ENCODE measurements around the gene ITGA2. TPM values are rescaled to one million over a fixed set of nuclear protein-coding genes. Genes with fewer than 3 reads are reported as not detected.

The ITGA2 gene
- total RNA-seq, 1 experiment from 2014 or later = 0.95 TPM

DNA sequence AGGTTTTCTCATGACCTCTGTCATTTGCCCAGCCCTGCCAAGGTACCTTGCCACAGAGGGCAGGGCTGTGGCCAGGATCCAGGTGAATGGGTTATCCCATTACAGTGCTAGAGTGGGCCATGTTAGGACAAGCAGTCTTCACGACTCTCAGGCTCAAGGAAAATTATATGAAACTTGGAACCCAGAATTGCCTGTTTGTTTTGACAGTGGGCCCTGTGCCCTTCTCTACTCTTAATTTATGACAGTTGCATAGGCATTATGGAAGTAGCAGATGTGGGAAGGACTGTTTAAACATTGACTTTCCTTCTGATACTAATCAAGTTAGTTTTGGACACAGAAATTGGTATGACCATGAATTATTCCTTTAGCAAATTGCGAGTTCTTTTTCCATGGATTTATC lies 41.7 kb downstream of the ITGA2 start:
- no peak for DNase-seq
- H3K36me3 ChIP-seq = no peaks in the 10 kb centered on the region
- H3K4me3 ChIP-seq = no peak overlapping the region
- no peaks in the 10 kb centered on the region for H3K27me3 ChIP-seq
- no peaks in the 10 kb centered on the region for H3K9me3 ChIP-seq

DNA sequence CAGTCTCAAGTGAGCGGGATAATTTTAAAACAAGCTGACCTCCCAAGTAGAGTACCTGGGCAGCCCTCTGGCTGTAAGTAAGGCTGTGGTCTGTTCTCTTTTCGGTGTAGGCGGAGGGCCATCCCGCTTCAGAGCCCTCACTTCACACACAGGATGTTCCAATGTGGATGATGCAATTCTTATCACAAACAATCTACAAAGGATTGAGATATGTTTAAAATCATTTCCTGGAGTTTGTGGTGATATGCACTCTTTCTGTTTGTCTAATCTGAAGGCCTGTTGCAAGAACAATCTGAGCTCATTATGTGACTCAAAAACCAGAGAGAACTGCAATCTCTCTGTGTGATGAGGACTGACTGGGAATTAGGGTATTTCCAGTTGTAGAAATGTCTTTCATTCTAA lies 42.5 kb downstream of the ITGA2 start:
- no peaks in the 10 kb centered on the region for H3K36me3 ChIP-seq
- no peaks in the 10 kb centered on the region for H3K27me3 ChIP-seq
- H3K9me3 ChIP-seq = no peaks in the 10 kb centered on the region
- no peak for DNase-seq
- H3K4me3 ChIP-seq = no peak overlapping the region

DNA sequence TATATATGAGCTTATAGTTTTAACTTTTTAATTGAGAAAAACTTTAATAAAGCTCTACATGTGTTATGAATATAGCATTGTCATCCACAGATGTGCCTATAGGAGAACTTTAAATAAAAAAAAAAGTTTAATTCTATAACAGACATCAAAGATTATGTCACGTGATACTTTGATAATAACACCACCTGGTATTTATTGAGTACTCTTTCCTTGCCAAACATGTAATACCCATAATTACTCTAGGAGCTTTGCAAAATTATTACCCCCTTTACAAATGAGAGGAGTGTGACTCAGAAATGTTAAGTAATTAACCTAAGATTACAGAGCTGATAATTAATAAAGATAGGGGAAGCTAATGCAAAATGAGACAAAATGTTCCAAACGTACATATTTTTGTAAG lies 43.0 kb downstream of the ITGA2 start:
- Histone ChIP-seq H3K27me3 (no peaks in the 10 kb centered on the region), H3K9me3 (no peaks in the 10 kb centered on the region), H3K36me3 (no peaks in the 10 kb centered on the region), H3K4me3 (no peak overlapping the region)
- no peak for DNase-seq

DNA sequence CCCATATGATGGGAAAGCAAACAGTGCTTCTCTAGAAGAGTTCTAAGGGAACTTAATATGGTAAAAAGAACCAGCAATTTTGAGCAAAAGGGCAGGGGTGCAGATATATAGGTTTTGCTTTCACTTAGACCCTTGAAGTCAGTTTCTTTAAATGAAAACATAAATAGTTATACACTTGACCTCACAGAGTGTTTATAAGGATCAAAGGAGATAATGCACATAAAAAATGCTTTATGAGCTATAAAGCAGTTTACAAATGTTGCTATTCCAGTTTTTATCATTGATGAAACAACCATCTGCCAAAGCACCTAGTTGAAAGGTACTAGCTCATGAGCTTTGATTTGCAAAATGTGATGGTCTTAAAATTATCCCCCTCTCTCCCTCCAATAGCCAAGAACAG lies 45.7 kb downstream of the ITGA2 start:
- Histone ChIP-seq H3K27me3 (no peaks in the 10 kb centered on the region), H3K9me3 (no peaks in the 10 kb centered on the region), H3K4me3 (no peak overlapping the region), H3K36me3 (no peaks in the 10 kb centered on the region)
- DNase-seq = no peak

DNA sequence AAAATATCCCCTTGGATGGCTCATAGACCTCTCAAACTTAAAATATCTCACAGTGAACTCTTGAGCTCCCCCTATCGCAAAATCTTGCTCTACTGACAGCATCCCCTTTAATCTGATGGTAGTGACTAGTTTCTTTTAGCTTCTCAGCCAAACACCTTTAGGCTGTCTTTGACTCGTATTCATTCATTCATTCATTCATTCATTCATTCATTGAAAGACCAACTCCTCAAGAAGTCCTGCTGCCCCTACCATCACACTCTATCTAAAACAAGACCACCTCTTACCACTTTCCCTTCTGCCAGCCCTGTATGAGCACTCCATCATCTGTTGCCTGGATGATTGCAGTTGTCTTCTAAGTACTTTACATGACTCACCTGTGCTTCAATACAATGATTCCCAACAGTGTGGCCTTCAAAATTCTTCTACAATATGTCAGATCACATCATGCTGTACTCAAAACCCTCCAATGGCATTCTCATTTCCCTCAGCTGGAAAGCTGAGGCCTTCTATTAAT lies 46.8 kb downstream of the ITGA2 start:
- Histone ChIP-seq H3K9me3 (no peaks in the 10 kb centered on the region), H3K4me3 (no peak overlapping the region), H3K36me3 (no peaks in the 10 kb centered on the region), H3K27me3 (no peaks in the 10 kb centered on the region)
- no peak for DNase-seq

DNA sequence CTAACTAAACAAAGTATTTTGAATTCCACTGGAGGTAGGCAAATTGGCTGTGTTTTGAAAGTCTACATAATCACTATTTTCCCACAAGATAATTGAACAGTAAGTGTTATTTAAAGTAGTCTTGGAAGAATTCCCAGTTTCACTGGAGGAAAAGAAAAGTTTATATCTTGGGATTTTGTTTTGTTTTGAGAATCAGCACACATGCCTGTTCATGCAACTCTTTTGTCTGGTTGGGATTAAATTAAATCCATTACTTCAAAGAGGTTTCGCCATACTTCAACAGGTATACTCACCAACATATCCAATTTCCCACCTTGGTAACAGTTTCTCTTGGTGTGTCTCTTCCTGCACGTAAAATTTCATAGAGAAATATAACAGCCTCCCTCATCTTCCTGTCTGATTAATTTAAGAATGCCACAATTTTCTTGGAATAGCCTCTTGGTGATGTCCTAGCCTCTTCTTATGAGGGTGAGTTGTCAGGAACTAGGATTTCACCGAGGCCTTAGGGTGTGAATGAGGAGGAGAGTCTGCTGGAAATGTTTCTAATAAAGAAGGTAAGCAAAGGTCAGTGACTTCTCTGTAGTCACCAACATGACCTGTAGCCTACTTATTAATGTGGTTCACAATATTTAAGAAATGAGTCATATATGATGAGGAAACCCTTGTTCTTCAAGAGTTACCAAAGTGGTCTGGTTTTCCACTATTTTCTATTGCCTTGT lies 48.1 kb downstream of the ITGA2 start:
- no peak overlapping the region for H3K4me3 ChIP-seq
- no peak for DNase-seq

DNA sequence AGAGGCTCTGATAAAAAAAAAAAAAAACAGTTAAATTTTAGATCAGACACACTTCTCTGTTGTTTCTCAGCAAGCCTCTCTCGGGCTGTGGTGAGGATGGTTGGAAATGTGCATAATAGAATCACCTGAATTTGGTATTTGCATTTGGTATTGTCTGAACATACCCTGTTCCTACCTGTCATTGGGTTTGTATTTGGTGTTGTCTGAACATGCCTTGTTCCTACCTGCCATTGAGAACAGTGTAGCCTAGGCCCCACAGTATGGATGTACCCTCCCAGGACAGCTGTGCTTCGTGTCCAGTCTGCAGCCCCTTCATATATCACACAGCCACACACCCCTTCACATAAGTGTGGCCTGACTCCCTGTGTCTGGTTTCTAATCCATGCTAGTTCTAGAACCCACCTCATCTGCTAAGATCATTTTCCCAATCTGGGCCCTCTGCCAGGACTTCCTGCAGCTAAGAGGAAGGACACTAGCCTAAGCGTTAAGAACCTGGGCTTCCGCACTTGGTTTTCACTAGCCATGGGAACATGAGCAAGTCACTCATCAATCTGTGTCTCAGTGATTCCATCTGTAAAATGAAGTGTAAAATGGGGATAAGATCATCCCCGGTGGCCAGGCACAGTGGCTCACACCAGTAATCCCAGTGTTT lies 49.2 kb downstream of the ITGA2 start:
- Histone ChIP-seq H3K9me3 (no peaks in the 10 kb centered on the region), H3K36me3 (no peaks in the 10 kb centered on the region), H3K27me3 (no peaks in the 10 kb centered on the region), H3K4me3 (no peak overlapping the region)
- DNase-seq = no peak

More for the DNA sequence above, 48.1 kb downstream of the ITGA2 start:
- no peaks in the 10 kb centered on the region for H3K36me3 ChIP-seq
- no peaks in the 10 kb centered on the region for H3K27me3 ChIP-seq
- no peaks in the 10 kb centered on the region for H3K9me3 ChIP-seq

DNA sequence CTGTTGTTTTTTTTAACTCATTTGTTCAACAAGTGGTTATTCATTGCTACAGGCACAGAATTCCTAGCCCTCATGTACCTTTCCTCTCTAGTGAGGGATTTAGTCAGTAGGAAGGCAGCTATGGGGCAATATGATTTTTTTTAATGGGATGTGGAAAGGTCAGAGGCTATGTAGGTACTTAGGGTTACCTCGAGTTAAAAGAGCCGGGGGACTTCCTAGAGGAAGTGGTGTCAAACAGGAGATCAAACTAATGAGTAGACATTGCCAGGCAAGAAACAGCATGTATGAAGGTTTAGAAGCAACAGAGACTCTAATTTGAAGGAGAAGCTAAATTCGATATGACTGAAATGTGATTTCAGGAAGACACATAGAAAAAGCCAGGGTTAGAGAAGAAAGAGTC lies 50.7 kb downstream of the ITGA2 start:
- H3K27me3 ChIP-seq = no peaks in the 10 kb centered on the region
- no peak overlapping the region for H3K4me3 ChIP-seq
- H3K9me3 ChIP-seq = no peaks in the 10 kb centered on the region
- no peak for DNase-seq
- H3K36me3 ChIP-seq = no peaks in the 10 kb centered on the region

DNA sequence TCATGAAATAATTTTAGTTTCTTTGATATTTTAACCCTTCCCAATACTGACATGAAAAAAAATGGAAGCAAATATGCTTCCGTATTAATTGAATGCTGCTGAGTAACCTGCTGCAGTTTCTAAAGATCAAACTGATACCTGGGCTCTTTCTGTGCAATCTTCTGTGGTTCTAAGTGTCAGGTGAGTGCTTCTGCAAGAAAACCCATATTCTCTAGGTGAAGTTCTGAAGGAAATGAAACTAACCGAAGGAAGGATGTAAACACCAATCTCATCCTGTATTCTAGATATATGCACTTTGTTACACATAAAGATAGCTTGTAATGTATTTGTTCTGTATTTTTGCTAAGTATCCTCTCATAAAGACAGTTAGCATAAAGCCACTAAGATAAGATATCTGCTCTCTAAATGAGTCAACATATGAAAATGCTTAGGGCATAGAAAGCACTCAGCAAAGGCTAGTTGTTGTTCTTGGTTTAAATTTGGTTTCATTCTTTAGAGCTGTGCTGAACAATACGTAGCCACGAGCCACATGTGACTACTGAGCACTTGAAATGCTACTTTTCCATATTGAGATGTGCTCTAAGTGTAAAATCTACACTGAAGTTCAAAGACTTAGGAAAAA lies 52.0 kb downstream of the ITGA2 start:
- Histone ChIP-seq H3K9me3 (no peaks in the 10 kb centered on the region), H3K4me3 (peak overlapping the region; percentile 31), H3K36me3 (no peaks in the 10 kb centered on the region), H3K27me3 (no peaks in the 10 kb centered on the region)
- no peak for DNase-seq

DNA sequence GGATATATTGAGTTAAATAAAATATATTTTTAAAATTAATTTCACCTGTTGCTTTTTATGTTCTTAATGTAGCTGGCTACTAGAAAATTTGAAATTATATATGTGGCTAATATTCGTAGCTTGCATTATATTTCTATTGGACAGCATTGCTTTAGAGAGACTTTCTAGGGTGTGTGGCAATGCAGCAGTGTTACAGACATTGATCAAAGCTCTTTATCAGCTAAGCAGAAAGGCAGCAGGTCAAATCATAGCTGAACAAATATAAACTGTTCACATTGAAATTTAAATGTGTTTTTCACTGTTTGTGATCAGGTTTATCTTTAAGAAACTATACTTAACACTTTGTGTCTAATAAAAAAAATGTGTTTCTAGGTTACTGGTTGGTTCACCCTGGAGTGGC lies 52.6 kb downstream of the ITGA2 start:
- Histone ChIP-seq H3K36me3 (no peaks in the 10 kb centered on the region), H3K9me3 (no peaks in the 10 kb centered on the region), H3K4me3 (no peak overlapping the region), H3K27me3 (no peaks in the 10 kb centered on the region)
- DNase-seq = no peak

DNA sequence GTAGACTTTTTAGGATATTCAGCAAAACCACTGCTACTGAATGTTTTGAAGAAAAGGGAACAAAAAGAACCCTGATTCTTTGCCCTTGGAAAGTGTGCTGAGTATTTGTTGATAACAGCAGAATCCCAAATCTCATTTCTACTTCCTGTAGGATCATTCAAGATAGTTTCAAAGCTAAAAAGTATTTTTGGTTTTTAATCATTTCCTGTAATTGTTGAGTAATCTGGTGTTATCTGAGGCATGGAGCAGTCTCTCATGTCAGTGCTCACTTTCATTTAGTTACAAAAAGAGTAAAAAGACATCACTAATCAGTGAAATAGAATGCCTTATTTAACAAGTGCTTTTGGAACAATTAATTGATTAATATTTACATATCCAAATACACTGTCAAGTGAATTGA lies 56.1 kb downstream of the ITGA2 start:
- Histone ChIP-seq H3K9me3 (no peaks in the 10 kb centered on the region), H3K36me3 (no peaks in the 10 kb centered on the region), H3K4me3 (no peak overlapping the region), H3K27me3 (no peaks in the 10 kb centered on the region)
- DNase-seq = no peak

DNA sequence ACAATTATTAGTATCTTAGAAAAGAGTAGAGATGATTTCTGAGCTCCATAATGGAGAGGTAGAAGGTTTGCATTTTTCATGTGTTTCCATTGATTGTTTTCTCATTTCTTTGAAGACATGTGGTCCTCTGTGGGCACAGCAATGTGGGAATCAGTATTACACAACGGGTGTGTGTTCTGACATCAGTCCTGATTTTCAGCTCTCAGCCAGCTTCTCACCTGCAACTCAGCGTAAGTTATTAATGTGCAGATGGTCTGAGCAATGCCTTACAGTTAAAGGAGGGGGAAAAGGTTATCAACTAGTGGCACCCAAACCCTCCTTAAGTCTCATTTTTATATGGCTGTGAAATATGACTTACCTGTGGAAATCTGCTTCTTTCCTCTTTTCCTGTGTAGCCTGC lies 59.1 kb downstream of the ITGA2 start:
- H3K9me3 ChIP-seq = no peaks in the 10 kb centered on the region
- no peak overlapping the region for H3K4me3 ChIP-seq
- no peaks in the 10 kb centered on the region for H3K36me3 ChIP-seq
- H3K27me3 ChIP-seq = no peaks in the 10 kb centered on the region
- no peak for DNase-seq

DNA sequence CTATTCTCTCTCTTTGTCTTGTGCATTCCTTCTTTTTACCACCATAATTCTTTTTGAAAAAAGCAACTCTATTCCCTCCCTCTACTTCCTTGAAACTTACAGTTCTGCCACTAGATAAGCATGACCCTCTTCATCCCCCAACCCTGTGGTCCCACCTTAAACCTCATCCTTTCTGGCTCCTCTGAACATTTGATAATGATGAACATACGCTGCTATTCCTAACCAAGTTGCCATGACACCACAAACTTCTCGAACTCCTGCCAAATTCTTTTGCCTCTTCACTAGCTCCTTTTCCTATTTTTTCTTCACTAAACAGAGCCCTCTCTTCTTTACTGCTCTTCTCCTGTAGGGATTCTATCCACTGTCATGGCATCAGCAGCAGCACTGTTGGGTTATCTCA lies 63.3 kb downstream of the ITGA2 start:
- DNase-seq = no peak
- Histone ChIP-seq H3K36me3 (no peaks in the 10 kb centered on the region), H3K9me3 (no peaks in the 10 kb centered on the region), H3K4me3 (no peak overlapping the region), H3K27me3 (no peaks in the 10 kb centered on the region)

DNA sequence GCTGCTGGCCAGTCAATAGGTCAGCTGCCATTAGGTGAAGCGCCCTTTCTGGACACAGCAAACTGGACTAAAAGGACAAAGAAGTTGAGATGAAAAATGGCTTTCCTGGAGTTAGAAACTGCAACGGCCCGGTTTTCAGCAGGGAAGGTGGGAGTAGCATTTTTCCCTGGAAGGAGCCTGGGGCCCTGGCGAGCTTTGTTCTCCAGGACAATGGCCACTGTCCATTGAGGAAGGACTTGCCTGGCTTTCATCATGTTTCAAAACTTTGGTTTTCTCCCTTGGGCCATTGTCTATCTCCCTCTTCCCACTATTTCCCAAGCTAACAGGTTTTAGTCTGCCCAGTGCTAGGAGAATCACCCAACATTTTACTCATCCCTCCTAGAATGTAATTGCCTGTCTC lies 64.2 kb downstream of the ITGA2 start:
- H3K4me3 ChIP-seq = no peak overlapping the region
- H3K27me3 ChIP-seq = no peaks in the 10 kb centered on the region
- DNase-seq = no peak
- H3K36me3 ChIP-seq = no peaks in the 10 kb centered on the region
- no peaks in the 10 kb centered on the region for H3K9me3 ChIP-seq

DNA sequence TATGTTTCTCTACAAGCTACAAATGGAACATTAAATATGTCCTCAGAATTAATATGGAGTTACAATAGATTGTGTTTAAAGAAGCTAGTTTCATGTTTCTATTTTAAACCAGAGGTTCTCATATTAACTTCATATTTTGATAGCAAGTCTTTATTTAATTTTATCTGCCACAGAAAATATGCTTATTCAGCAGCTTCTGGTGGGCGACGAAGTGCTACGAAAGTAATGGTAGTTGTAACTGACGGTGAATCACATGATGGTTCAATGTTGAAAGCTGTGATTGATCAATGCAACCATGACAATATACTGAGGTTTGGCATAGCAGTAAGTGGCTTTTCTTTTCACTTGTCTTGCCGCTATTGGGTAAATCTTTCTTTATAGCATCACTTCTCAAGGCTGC lies 66.2 kb downstream of the ITGA2 start:
- DNase-seq = no peak
- Histone ChIP-seq H3K27me3 (no peaks in the 10 kb centered on the region), H3K9me3 (no peaks in the 10 kb centered on the region), H3K36me3 (no peaks in the 10 kb centered on the region), H3K4me3 (no peak overlapping the region)

DNA sequence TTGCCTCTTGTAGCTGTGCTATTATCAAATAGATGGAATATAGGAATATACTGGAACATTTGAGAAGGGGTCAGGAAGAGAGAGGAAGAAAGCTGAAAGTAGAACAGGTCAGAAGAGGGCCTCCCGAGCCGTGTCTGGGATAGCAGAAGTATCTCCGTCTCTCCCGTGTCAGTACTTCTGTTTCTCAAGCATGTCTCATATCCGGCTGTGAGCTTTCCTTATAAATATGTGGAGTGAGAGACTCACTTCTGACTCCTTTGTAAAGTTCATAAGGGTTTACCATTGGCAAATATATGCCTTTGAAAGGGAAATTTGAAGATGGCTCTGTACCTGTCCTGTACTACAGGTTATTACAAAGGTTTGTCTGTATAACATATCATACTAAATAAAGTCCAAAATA lies 70.1 kb downstream of the ITGA2 start:
- no peak for DNase-seq
- Histone ChIP-seq H3K4me3 (no peak overlapping the region), H3K9me3 (no peaks in the 10 kb centered on the region), H3K27me3 (no peaks in the 10 kb centered on the region), H3K36me3 (peaks cover 3% of the 10 kb centered on the region; the same call in 1 of the 2 replicates)

DNA sequence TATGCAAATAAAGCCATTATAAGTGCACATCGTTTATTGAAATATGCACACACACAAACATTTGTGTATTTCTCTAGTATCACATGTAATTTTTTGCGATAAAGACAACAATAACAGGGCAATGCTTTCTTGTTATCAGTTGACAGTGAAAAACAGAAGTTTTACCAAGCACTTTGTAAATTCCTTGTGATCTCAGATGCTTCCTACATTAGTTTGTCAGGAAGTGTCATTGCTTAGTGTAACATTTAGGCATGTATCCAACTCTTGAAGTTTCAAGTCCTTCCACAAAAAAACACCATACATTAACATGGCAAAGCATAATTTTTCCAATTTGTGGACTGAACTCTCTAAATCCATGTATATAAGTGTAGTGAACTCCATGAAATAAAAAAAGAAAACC lies 74.0 kb downstream of the ITGA2 start:
- peaks cover 8% of the 10 kb centered on the region; the same call in 1 of the 2 replicates for H3K36me3 ChIP-seq
- H3K9me3 ChIP-seq = no peaks in the 10 kb centered on the region
- H3K4me3 ChIP-seq = no peak overlapping the region
- no peak for DNase-seq
- H3K27me3 ChIP-seq = no peaks in the 10 kb centered on the region

DNA sequence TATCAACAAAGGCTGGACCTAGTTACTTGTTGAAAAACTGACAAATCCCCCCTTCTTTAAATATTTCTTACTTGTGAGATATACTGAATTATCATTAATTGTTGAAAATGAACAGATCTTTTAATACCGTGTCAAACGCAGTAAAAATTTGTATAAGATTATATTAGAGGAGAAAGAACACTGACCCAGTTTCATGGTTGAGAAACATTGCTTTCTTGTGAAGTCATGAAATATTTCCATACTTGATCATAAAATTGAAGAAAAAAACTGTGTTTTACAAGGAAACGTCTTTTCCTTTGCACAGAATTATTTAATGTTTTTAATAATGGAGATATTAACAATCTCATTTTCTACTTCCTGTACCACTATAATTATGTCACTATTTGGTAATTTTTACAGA lies 74.6 kb downstream of the ITGA2 start:
- Histone ChIP-seq H3K36me3 (peaks cover 8% of the 10 kb centered on the region; the same call in 1 of the 2 replicates), H3K27me3 (no peaks in the 10 kb centered on the region), H3K4me3 (no peak overlapping the region), H3K9me3 (no peaks in the 10 kb centered on the region)
- DNase-seq = no peak
